Measurements from ENCODE around the gene NFIB.

Gene NFIB

GRCh38 chr9:14344053-14344524 lies 30.1 kb upstream of the NFIB start:
- Histone ChIP-seq H3K4me3 (replicated peaks; ENCODE audit: low read depth, low read length) (no peak overlapping the region), H3K36me3 (ENCODE audit: control insufficient read depth, insufficient read depth, low read length) (no peaks in the 10 kb centered on the region), H3K27me3 (replicated peaks; ENCODE audit: control insufficient read depth, insufficient read depth, low read length) (peaks cover under 1% of the 10 kb centered on the region)
- no peak for TF ChIP-seq CTCF (IDR thresholded peaks at IDR 0.05; ENCODE audit: insufficient read depth, low read length, poor library complexity, severe bottlenecking)
- DNase-seq (ENCODE audit: extremely low read depth, insufficient read length): no peak

GRCh38 chr9:14343261-14344031 lies 29.5 kb upstream of the NFIB start:
- H3K4me3 ChIP-seq (replicated peaks; ENCODE audit: low read depth, low read length): no peak overlapping the region
- no peaks in the 10 kb centered on the region for H3K36me3 ChIP-seq (ENCODE audit: control insufficient read depth, insufficient read depth, low read length)
- no peak for TF ChIP-seq CTCF (IDR thresholded peaks at IDR 0.05; ENCODE audit: insufficient read depth, low read length, poor library complexity, severe bottlenecking)
- H3K27me3 ChIP-seq (replicated peaks; ENCODE audit: control insufficient read depth, insufficient read depth, low read length): no peaks in the 10 kb centered on the region; the same call in none of the 2 replicates
- no peak for DNase-seq (ENCODE audit: extremely low read depth, insufficient read length)

GRCh38 chr9:14342736-14343135 lies 28.8 kb upstream of the NFIB start:
- no peak for DNase-seq (ENCODE audit: extremely low read depth, insufficient read length)
- Histone ChIP-seq H3K36me3 (ENCODE audit: control insufficient read depth, insufficient read depth, low read length) (no peaks in the 10 kb centered on the region), H3K27me3 (replicated peaks; ENCODE audit: control insufficient read depth, insufficient read depth, low read length) (no peaks in the 10 kb centered on the region; the same call in none of the 2 replicates), H3K4me3 (replicated peaks; ENCODE audit: low read depth, low read length) (no peak overlapping the region)
- no peak for TF ChIP-seq CTCF (IDR thresholded peaks at IDR 0.05; ENCODE audit: insufficient read depth, low read length, poor library complexity, severe bottlenecking)

GRCh38 chr9:14341437-14342122 lies 27.6 kb upstream of the NFIB start:
- no peak for DNase-seq (ENCODE audit: extremely low read depth, insufficient read length)
- Histone ChIP-seq H3K4me3 (replicated peaks; ENCODE audit: low read depth, low read length) (no peak overlapping the region), H3K36me3 (ENCODE audit: control insufficient read depth, insufficient read depth, low read length) (no peaks in the 10 kb centered on the region), H3K27me3 (replicated peaks; ENCODE audit: control insufficient read depth, insufficient read depth, low read length) (no peaks in the 10 kb centered on the region; the same call in none of the 2 replicates)
- no peak for TF ChIP-seq CTCF (IDR thresholded peaks at IDR 0.05; ENCODE audit: insufficient read depth, low read length, poor library complexity, severe bottlenecking)

GRCh38 chr9:14340994-14341393 lies 27.1 kb upstream of the NFIB start:
- H3K27me3 ChIP-seq (replicated peaks; ENCODE audit: control insufficient read depth, insufficient read depth, low read length): no peaks in the 10 kb centered on the region; the same call in none of the 2 replicates
- TF ChIP-seq CTCF (IDR thresholded peaks at IDR 0.05; ENCODE audit: insufficient read depth, low read length, poor library complexity, severe bottlenecking): no peak

More at GRCh38 chr9:14340994-14341393, 27.1 kb upstream of the NFIB start:
- no peak overlapping the region for H3K4me3 ChIP-seq (replicated peaks; ENCODE audit: low read depth, low read length)
- no peak for DNase-seq (ENCODE audit: extremely low read depth, insufficient read length)
- H3K36me3 ChIP-seq (ENCODE audit: control insufficient read depth, insufficient read depth, low read length): no peaks in the 10 kb centered on the region
